Liver (tissue), 9 donors: ENCODE measurements around the gene CAMK1G. TPM values are rescaled to one million over a fixed set of nuclear protein-coding genes. Genes with fewer than 3 reads are reported as not detected.

Source experiments
- DNase-seq: peaks from one replicate; pipeline ENCODE4 v3.0.0-alpha.2; 2017; ENCODE audit warnings: low spot score
- H3K27ac ChIP-seq, 2 donors: one replicate each; pipeline ENCODE4 v1.7.0; 2013; ENCODE audit warnings: inconsistent platforms in 2 of 2, low read length in 2 of 2, control low read depth in 1 of 2, low read depth in 1 of 2, mild to moderate bottlenecking in 1 of 2
- H3K27me3 ChIP-seq, 4 donors: one replicate each; pipeline versions ENCODE4 v1.6.1 to v1.7.0; 2013; ENCODE audit warnings: low read length in 3 of 4, inconsistent platforms in 1 of 4, mild to moderate bottlenecking in 1 of 4, moderate library complexity in 1 of 4; ENCODE audit not compliant: control insufficient read depth in 4 of 4, insufficient read depth in 4 of 4
- H3K36me3 ChIP-seq, 4 donors: one replicate each; pipeline versions ENCODE4 v1.6.1 to v1.7.0; 2013; ENCODE audit warnings: low read length in 3 of 4, mild to moderate bottlenecking in 3 of 4, low read depth in 1 of 4, moderate library complexity in 1 of 4; ENCODE audit not compliant: control insufficient read depth in 4 of 4, insufficient read depth in 3 of 4
- H3K4me1 ChIP-seq, 4 donors: one replicate each; pipeline versions ENCODE4 v1.6.1 to v1.7.0; 2013; ENCODE audit warnings: low read length in 3 of 4, mild to moderate bottlenecking in 3 of 4, moderate library complexity in 1 of 4; ENCODE audit not compliant: control insufficient read depth in 4 of 4, insufficient read depth in 4 of 4
- H3K4me3 ChIP-seq, 3 donors: one replicate each; pipeline versions ENCODE4 v1.6.1 to v1.7.0; 2013; ENCODE audit warnings: low read length in 3 of 3, control low read depth in 1 of 3, low read depth in 1 of 3, mild to moderate bottlenecking in 1 of 3
- H3K9ac ChIP-seq, 2 donors: one replicate each; pipeline ENCODE4 v1.7.0; 2013; ENCODE audit warnings: low read length in 2 of 2, mild to moderate bottlenecking in 2 of 2, moderate library complexity in 2 of 2, control low read depth in 1 of 2, low read depth in 1 of 2
- H3K9me3 ChIP-seq, 4 donors: one replicate each; pipeline versions ENCODE4 v1.6.1 to v1.7.0; 2013; ENCODE audit warnings: low read length in 3 of 4; ENCODE audit not compliant: control insufficient read depth in 4 of 4
- ATF3 ChIP-seq: IDR thresholded peaks from 2 replicates; pipeline ENCODE4 v1.6.1; 2016; ENCODE audit warnings: antibody characterized with exemption
- CTCF ChIP-seq: fragments of 150-350 bp; IDR thresholded peaks from 2 replicates; pipeline ENCODE4 v1.5.1; 2017; ENCODE audit warnings: improper control_type of control experiment, low read depth, low read length; ENCODE audit not compliant: missing input control
- EGR1 ChIP-seq, 2 donors: IDR thresholded peaks; 2 replicates each; pipeline ENCODE4 v1.6.1; 2016 to 2018; ENCODE audit warnings: antibody characterized with exemption in 2 of 2, low read depth in 2 of 2
- FOXA1 ChIP-seq: IDR thresholded peaks from 2 replicates; pipeline ENCODE4 v1.6.1; 2016; ENCODE audit warnings: antibody characterized with exemption
- FOXA2 ChIP-seq: IDR thresholded peaks from 2 replicates; pipeline ENCODE4 v1.6.1; 2016; ENCODE audit warnings: antibody characterized with exemption
- GABPA ChIP-seq, 2 donors: IDR thresholded peaks in 1 of 2; conservative IDR thresholded peaks in 1 of 2; 2 replicates each; pipeline ENCODE4 v1.6.1; 2016; ENCODE audit warnings: antibody characterized with exemption in 2 of 2, mild to moderate bottlenecking in 1 of 2, moderate library complexity in 1 of 2
- HNF4A ChIP-seq, 2 donors: conservative IDR thresholded peaks; 2 replicates each; pipeline ENCODE4 v1.6.1; 2016; ENCODE audit warnings: antibody characterized with exemption in 2 of 2, mild to moderate bottlenecking in 2 of 2
- HNF4G ChIP-seq: IDR thresholded peaks from 2 replicates; pipeline ENCODE4 v1.6.1; 2016; ENCODE audit warnings: antibody characterized with exemption
- JUND ChIP-seq, 2 donors: IDR thresholded peaks; 2 replicates each; pipeline ENCODE4 v1.6.1; 2016; ENCODE audit warnings: antibody characterized with exemption in 2 of 2
- MAX ChIP-seq: IDR thresholded peaks from 2 replicates; pipeline ENCODE4 v1.6.1; 2016; ENCODE audit warnings: antibody characterized with exemption
- NR2F2 ChIP-seq: IDR thresholded peaks from 2 replicates; pipeline ENCODE4 v1.6.1; 2016; ENCODE audit warnings: antibody characterized with exemption
- RAD21 ChIP-seq, 2 donors: IDR thresholded peaks; 2 replicates each; pipeline ENCODE4 v1.6.1; 2016; ENCODE audit warnings: antibody characterized with exemption in 2 of 2, mild to moderate bottlenecking in 2 of 2
- REST ChIP-seq: IDR thresholded peaks from 2 replicates; pipeline ENCODE4 v1.6.1; 2016; ENCODE audit warnings: antibody characterized with exemption, mild to moderate bottlenecking
- RXRA ChIP-seq, 2 donors: IDR thresholded peaks; 2 replicates each; pipeline ENCODE4 v1.6.1; 2017 to 2018; ENCODE audit warnings: antibody characterized with exemption in 2 of 2, mild to moderate bottlenecking in 1 of 2
- SP1 ChIP-seq: IDR thresholded peaks from 2 replicates; pipeline ENCODE4 v1.6.1; 2018; ENCODE audit warnings: antibody characterized with exemption, mild to moderate bottlenecking
- TAF1 ChIP-seq: conservative IDR thresholded peaks from 2 replicates; pipeline ENCODE4 v1.6.1; 2016; ENCODE audit warnings: antibody characterized with exemption, mild to moderate bottlenecking
- YY1 ChIP-seq: IDR thresholded peaks from 2 replicates; pipeline ENCODE4 v1.6.1; 2016; ENCODE audit warnings: antibody characterized with exemption, mild to moderate bottlenecking
- ZBTB33 ChIP-seq: IDR thresholded peaks from 2 replicates; pipeline ENCODE4 v1.6.1; 2016; ENCODE audit warnings: antibody characterized with exemption
- WGBS: extraction: QIAGEN DNeasy Blood & Tissue Kit; methylation state at CpG from one replicate; pipeline ENCODE4 v1.1.7; 2013; 5-methylcytosine and 5-hydroxymethylcytosine counted together
- polyA plus RNA-seq, 2 donors: library from polyadenylated mRNA; stranded (reverse) in 1 of 2; unstranded in 1 of 2; fragments of 200-250 nt in 1 of 2; fragments of >200 nt in 1 of 2; fragmentation: Nextera tagmentation in 1 of 2; extraction: Ambion mirVana in 1 of 2; gene quantifications; one replicate each; pipeline versions ENCODE4 v1.2.1 to v1.2.3, GENCODE V29; 2013 to 2015
- total RNA-seq, 2 donors: library from RNA; depleted of rRNA; stranded (reverse); fragments of >200 nt; gene quantifications; one replicate each; pipeline ENCODE4 v1.2.3, GENCODE V29; 2014
- donor health status: healthy.
- donor health status: healthy.
- donor health status: healthy.
- donor health status: healthy.
- donor health status: healthy.

The CAMK1G gene
- total and polyA plus RNA-seq, 4 donors: 0.03 to 0.25 (median 0.14) TPM; not detected in 1

- H3K9me3 ChIP-seq: no peaks in the 10 kb centered on the region
- WGBS: 93% methylated on average over 9 of the region's 9 CpGs
- no peak overlapping the region for H3K27ac ChIP-seq
- H3K4me3 ChIP-seq: no peak overlapping the region
- no peak overlapping the region for H3K9ac ChIP-seq
- H3K4me1 ChIP-seq: no peaks in the 10 kb centered on the region
- no peak for DNase-seq
- H3K27me3 ChIP-seq: no peaks in the 10 kb centered on the region
- TF ChIP-seq EGR1 (IDR thresholded peaks at IDR 0.05; ENCODE audit: low read depth in 2 of 2) (no peak), RAD21 (IDR thresholded peaks at IDR 0.05) (no peak), HNF4A (conservative IDR thresholded peaks at IDR 0.05) (no peak), ZBTB33 (no peak), NR2F2 (no peak), MAX (no peak), FOXA2 (no peak), FOXA1 (no peak), SP1 (no peak), JUND (IDR thresholded peaks at IDR 0.05) (no peak), GABPA (IDR thresholded peaks at IDR 0.05 in 1 of 2, conservative IDR thresholded peaks at IDR 0.05 in 1 of 2) (no peak)
- H3K36me3 ChIP-seq: no peaks in the 10 kb centered on the region
Observed at GRCh38 chr1:209554761-209555611, 28.5 kb upstream of the CAMK1G start.

GRCh38 chr1:209556162-209556690 is 27.3 kb upstream of the CAMK1G start:
- Histone ChIP-seq H3K9me3 (no peaks in the 10 kb centered on the region), H3K9ac (no peak overlapping the region), H3K4me3 (no peak overlapping the region), H3K36me3 (no peaks in the 10 kb centered on the region), H3K4me1 (no peaks in the 10 kb centered on the region), H3K27ac (no peak overlapping the region), H3K27me3 (no peaks in the 10 kb centered on the region)
- TF ChIP-seq GABPA (IDR thresholded peaks at IDR 0.05 in 1 of 2, conservative IDR thresholded peaks at IDR 0.05 in 1 of 2) (no peak), CTCF (no peak), HNF4G (no peak), EGR1 (IDR thresholded peaks at IDR 0.05; ENCODE audit: low read depth in 2 of 2) (no peak), HNF4A (conservative IDR thresholded peaks at IDR 0.05) (no peak), FOXA2 (no peak), REST (no peak), RXRA (IDR thresholded peaks at IDR 0.05) (no peak), FOXA1 (no peak), RAD21 (IDR thresholded peaks at IDR 0.05) (no peak), TAF1 (no peak), ATF3 (no peak), JUND (IDR thresholded peaks at IDR 0.05) (no peak), YY1 (no peak), MAX (no peak), SP1 (no peak), ZBTB33 (no peak), NR2F2 (no peak)
- 79% methylated on average over 1 of the region's 1 CpG for WGBS
- DNase-seq: no peak
